ENCODE results near the gene MUC5AC. TPM values are rescaled to one million over a fixed set of nuclear protein-coding genes. Genes with fewer than 3 reads are reported as not detected.

The MUC5AC gene
- total and polyA plus RNA-seq, 7 donors, result 0.02 TPM; not detected in 6

DNA sequence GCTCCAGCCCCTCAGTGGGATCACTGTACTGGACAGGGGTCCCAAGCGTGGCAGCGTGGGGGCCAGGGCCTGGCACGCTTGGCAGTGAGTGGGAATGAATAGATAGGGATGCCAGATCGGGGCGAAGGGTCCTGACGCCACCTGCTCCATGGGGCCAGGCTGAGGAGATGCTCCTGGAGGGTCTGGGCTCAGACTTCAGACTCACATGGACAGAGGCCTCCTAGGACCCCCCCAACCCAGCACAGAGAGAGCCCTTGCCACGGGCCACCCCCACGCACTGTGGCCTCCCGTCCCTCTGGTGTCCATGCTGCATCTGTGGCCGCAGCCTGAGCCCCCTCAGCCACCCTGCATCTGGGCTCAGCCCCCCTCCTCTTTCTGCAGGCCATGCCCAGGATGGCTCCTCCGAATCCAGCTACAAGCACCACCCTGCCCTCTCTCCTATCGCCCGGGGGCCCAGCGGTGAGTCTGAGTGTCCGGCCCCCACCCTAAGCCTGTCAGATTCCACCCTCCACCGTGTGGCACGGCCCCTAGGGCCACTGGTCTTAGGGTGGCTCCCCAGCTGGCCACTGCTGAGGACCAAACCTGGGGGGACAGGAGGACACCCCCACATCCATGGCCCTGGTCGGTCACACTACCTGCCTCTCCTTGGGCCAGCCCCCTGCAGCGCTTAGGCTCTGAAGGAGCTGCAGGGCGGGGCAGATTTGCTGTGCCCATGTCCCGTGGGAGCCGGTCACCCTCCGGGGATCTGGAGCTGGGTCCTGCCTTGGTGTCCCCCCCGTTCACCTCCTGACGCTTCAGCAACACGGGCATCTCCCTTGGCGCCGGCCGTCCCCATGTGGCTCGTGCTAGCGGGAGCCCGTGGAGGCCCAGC, 2.7 kb downstream of the MUC5AC start:
- 82 to 84% (median 84%) methylated on average over 32 of the region's 32 CpGs for WGBS, 3 donors
- Histone ChIP-seq H3K27ac (no peak overlapping the region), H3K27me3 (ENCODE audit: insufficient read depth in 3 of 3, low read length in 2 of 3) (peaks cover 0 to 31% (median 7%) of the 10 kb centered on the region in 3 donors), H3K4me1 (no peaks in the 10 kb centered on the region), H3K36me3 (ENCODE audit: insufficient read depth in 1 of 2, low read depth in 1 of 2) (no peaks in the 10 kb centered on the region), H3K9me3 (no peaks in the 10 kb centered on the region), H3K4me3 (no peak overlapping the region)
- DNase-seq (peak; percentile 11 to 50), ATAC-seq (no peak)
- intact Hi-C loops (cut with DNase I), result no loop called here
- TF ChIP-seq, protein P1, sequence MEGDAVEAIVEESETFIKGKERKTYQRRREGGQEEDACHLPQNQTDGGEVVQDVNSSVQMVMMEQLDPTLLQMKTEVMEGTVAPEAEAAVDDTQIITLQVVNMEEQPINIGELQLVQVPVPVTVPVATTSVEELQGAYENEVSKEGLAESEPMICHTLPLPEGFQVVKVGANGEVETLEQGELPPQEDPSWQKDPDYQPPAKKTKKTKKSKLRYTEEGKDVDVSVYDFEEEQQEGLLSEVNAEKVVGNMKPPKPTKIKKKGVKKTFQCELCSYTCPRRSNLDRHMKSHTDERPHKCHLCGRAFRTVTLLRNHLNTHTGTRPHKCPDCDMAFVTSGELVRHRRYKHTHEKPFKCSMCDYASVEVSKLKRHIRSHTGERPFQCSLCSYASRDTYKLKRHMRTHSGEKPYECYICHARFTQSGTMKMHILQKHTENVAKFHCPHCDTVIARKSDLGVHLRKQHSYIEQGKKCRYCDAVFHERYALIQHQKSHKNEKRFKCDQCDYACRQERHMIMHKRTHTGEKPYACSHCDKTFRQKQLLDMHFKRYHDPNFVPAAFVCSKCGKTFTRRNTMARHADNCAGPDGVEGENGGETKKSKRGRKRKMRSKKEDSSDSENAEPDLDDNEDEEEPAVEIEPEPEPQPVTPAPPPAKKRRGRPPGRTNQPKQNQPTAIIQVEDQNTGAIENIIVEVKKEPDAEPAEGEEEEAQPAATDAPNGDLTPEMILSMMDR (IDR thresholded peaks at IDR 0.05), result no peak

DNA sequence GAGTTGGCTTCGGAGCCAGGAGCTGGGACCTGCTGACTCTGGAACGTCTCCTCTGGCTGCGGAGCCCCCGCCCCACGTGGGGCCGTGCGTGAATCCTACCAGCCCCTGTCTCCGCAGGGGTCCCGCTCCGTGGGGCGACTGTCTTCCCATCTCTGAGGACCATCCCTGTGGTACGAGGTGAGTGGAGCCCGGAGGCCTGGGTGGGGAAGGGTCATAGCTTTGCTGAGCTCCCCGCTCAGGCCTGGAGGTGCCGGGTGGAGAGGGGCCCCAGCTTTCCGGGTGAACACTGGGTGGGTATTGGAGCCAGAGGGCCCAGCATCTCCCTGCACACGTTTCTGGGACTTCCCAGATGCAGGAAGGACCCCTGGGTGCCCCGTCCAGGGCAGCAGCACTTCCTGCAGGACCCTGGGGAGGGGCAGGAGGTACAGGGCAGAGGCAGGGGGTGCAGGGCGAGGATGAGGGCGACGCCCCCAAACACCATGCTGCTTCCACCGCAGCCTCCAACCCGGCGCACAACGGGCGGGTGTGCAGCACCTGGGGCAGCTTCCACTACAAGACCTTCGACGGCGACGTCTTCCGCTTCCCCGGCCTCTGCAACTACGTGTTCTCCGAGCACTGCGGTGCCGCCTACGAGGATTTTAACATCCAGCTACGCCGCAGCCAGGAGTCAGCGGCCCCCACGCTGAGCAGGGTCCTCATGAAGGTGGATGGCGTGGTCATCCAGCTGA, 3.8 kb downstream of the MUC5AC start:
- intact Hi-C loops (cut with DNase I), result no loop called here
- no peak for ATAC-seq
- peak in 1 of 2 donors; percentile 10 for DNase-seq
- Histone ChIP-seq H3K36me3 (ENCODE audit: insufficient read depth in 1 of 2, low read depth in 1 of 2) (no peaks in the 10 kb centered on the region), H3K9me3 (no peaks in the 10 kb centered on the region), H3K27me3 (ENCODE audit: insufficient read depth in 3 of 3, low read length in 2 of 3) (peaks cover 0 to 34% (median 7%) of the 10 kb centered on the region in 3 donors), H3K4me3 (no peak overlapping the region), H3K27ac (no peak overlapping the region), H3K4me1 (no peaks in the 10 kb centered on the region)
- 77 to 80% (median 78%) methylated on average over 42 of the region's 42 CpGs for WGBS, 3 donors
- TF ChIP-seq, protein P1 (IDR thresholded peaks at IDR 0.05), result no peak

DNA sequence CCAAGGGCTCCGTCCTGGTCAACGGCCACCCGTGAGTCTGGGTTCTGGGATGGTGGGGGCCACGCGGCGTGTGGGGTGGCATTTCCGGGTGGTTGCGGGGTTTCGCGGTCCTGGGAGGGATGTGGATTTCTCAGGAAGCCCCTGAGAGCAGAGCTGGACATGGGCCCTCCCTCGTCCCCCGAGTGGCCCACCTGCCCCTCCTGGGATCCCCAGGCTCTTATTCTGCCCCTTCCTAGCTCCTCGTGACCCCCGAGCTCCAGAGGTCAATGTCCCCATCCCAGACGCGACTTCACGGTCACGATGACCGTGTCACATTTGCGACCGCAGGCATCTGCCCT, 4.4 kb downstream of the MUC5AC start:
- H3K36me3 ChIP-seq (ENCODE audit: insufficient read depth in 1 of 2, low read depth in 1 of 2), result no peaks in the 10 kb centered on the region
- DNase-seq (no peak), ATAC-seq (no peak)
- H3K4me3 ChIP-seq, result no peak overlapping the region
- no peak overlapping the region for H3K27ac ChIP-seq
- WGBS, 3 donors, result 58 to 63% (median 59%) methylated on average over 21 of the region's 21 CpGs
- no peaks in the 10 kb centered on the region for H3K4me1 ChIP-seq
- intact Hi-C loops (cut with DNase I), result no loop called here
- no peaks in the 10 kb centered on the region for H3K9me3 ChIP-seq
- H3K27me3 ChIP-seq (ENCODE audit: insufficient read depth in 3 of 3, low read length in 2 of 3), result peaks cover 0 to 34% (median 7%) of the 10 kb centered on the region in 3 donors
- TF ChIP-seq, protein P1 (IDR thresholded peaks at IDR 0.05), result no peak

DNA sequence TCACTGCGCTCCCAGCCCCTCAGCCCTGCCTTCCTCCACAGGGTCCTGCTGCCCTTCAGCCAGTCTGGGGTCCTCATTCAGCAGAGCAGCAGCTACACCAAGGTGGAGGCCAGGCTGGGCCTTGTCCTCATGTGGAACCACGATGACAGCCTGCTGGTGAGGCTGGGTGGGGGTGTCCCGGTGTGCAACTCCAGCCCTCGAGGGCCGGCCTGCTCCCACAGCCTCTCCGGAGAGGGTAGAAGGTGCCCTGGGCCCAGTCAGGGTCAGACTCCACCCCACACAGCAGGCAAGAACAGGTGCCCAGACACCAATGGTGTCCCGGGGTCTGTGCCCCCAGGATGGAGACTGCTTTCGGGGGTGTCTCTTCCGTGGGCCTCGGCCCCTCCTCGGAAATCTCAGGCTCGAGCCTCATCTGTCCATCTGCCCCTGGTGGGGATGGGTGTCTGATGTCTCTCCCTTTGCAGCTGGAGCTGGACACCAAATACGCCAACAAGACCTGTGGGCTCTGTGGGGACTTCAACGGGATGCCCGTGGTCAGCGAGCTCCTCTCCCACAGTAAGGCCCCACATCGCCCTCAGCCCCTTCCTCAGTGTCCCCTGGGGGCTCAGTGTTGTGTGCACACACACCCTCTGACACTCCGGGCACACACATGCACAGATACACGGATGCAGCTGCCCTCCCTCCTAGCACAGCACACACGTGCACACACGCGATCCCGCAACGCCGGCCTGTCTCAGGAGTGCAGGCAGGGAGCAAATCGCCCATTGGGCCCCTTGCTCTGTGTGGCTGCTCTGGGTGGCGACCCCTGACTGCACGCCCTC, 4.9 kb downstream of the MUC5AC start:
- intact Hi-C loops (cut with DNase I), result no loop called here
- WGBS, 3 donors, result 74 to 77% (median 76%) methylated on average over 28 of the region's 28 CpGs
- no peaks in the 10 kb centered on the region for H3K4me1 ChIP-seq
- DNase-seq, result peak; percentile 11 to 49
- TF ChIP-seq, protein P1 (IDR thresholded peaks at IDR 0.05), result no peak
- H3K4me3 ChIP-seq, result no peak overlapping the region
- no peaks in the 10 kb centered on the region for H3K9me3 ChIP-seq
- no peak overlapping the region for H3K27ac ChIP-seq
- no peaks in the 10 kb centered on the region for H3K36me3 ChIP-seq (ENCODE audit: insufficient read depth in 1 of 2, low read depth in 1 of 2)
- H3K27me3 ChIP-seq (ENCODE audit: insufficient read depth in 3 of 3, low read length in 2 of 3), result peaks cover 0 to 34% (median 7%) of the 10 kb centered on the region in 3 donors
- ATAC-seq, result no peak
